ENCODE data around the gene SLC4A1.

SLC4A1 gene

DNA sequence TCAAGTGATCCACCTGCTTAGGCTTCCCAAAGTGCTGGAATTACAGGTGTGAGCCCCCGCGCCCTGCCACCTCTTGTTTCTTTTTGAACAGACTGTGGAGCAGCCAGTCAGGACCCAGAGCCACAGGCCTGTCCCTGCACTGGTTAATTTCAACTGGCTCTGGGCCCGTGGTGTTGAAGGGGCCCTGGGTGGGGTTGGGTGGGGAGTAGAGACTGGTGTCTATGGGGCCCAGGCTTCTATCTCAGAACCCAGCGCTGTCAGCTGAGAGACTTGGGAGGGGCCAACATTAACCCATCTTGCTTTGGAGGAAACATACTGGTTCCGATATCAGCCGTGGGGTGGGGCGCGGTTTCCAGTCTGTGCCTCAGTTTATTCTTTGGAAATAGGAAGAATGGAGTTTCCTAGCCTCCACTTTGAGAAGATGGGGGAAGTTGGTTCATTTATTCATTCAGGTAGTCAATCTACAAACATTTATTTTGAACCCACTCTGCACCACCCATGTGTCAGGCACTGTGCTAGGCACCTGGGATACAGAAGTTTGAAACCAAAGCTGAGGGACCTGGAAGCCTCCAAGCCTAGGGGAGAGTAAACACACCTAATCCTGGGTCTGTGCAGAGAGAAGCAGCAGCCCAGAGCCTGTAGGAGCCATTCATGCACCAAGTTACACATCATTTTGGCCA is 15.5 kb upstream of the SLC4A1 start:
- DNase-seq (ENCODE audit: low read depth), result no peak

DNA sequence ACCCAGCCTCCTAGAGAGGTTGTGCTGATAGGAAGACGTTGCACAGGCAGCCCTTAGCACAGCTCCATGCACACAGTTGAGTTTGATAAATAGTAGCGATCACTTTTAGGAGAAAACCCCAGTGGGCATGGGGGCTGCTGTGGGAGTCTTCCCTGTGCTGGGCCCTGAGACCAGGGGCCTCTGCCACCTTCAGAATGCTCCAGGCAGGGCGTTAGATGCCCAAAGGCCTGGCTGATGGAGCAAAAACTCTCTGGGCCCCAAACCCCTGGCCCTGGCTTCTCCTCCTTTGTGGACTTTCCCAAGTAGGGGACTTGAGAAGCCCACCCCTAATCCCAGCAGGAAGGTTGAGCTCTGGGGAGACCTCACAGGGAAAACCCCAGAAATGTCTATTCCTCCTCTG is 14.3 kb upstream of the SLC4A1 start:
- no peak for DNase-seq (ENCODE audit: low read depth)

DNA sequence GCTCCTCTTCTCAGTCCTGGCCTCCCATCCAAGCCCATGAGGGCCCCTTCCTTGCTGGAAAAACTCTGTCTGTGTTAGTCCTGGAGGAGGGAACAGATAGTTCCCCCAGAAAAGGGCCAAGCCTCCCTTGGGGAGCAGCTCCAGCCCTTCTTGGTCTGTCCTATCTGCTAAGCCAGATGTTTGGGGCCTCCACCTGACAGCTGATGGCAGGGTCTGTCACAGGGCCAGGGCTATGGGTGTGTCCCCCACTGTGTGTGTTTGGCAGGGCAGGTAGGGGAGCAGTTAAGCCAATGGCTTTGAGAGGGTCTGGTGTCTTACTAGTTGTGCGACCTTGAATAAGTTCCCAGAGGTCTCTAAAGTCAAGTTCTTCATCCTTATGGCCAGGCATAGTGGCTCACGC is 13.6 kb upstream of the SLC4A1 start:
- no peak for DNase-seq (ENCODE audit: low read depth)

DNA sequence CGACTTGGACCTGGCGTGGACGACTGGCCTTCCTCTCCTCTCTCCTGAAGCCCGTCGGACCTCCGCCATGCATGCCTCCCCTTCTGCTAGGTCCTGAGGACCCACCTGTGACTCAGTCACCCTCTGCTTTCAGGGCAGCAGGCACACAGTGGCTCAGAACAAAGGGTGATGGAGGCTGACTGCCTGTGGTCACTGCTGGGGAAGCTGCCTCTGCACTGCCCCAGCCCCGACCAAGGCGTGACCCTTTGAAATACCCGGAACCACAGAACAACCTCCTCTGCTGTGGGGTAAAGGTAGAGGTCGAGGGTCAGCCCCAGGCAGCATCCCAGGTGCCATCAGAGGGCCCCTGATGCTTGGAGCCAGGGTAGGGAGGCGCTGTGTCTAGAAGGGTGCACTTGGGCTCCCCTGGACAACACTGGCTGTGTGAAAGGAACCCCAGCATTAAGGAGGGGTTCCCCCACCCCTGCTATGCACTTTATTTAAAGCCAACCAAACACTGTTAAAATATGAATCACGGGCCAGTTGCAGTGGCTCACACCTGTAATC is 12.5 kb upstream of the SLC4A1 start:
- DNase-seq (ENCODE audit: low read depth), result no peak

DNA sequence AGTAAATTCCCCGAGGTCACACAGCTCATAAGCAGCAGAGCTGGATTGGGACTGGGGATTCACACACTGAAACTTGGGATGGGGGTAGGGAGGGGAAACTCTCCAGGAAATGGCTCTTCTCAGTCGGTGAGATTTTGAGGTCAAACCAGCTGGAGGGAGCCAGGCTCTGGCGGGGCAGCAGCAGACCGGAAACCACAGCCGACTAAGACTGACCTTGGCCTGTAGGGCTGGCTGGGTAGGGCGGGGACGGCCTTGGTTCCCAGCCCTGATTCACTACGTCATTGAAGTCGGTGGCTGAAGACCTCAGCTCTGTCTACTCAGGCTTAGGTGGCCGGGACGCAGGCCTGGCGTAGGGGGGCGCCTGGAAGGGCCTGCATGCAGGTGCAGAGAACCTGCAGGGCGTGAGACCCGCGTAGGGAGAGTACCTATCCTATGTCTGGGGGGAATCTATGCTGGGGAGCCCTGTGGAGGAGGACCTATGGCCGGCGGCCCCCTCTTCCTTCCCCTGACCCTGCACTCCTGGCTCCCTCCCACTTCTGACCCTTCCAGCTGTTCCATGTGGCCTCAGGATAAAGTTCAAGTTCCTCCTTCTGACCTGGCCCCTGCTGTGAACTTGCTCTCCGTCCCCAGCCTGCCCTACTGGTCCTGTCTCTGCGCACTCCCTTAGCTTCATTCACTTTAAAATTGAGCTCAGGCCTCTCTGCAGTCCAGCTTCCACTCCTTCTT is 11.9 kb upstream of the SLC4A1 start:
- peak; percentile 31 for DNase-seq (ENCODE audit: low read depth)

- DNase-seq (ENCODE audit: low read depth), result no peak
Measured at GRCh38 chr17:44279346-44279665, 11.4 kb upstream of the SLC4A1 start.

DNA sequence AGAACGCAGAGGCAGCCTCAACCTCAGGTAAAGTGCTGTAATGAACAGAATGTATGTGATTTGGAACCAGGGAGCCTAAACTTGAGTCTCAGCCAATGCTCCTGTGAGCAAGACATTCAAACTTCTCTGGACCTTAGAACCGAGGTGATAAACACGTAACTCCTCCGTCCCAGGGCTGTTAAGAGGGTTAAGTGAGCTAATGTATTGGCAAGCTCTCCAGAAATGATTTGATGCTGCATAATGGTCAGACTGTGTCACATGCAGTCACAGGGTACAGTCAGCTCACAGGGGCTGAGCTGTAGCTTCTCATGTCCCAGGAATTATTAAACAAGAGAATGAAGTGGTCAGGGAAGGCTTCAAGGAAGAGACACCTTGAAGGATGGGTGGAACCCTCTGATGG is 10.0 kb upstream of the SLC4A1 start:
- no peak for DNase-seq (ENCODE audit: low read depth)

DNA sequence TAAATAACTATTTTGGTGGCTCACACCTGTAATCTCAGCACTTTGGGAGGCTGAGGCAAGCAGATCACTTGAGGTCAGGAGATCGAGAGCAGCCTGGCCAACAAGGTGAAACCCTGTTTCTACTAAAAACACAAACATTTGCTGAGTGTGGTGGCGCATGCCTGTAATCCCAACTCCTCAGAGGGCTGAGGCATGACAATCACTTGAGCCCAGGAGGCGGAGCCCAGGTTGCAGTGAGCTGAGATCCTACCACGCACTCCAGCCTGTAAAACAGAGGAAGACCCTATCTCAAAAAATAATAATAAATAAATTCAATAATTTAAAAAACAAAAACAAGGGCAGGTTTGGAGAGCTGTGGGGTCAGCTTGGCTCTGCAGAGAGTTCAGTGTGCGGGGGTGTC is 5.7 kb upstream of the SLC4A1 start:
- no peak for DNase-seq (ENCODE audit: low read depth)

DNA sequence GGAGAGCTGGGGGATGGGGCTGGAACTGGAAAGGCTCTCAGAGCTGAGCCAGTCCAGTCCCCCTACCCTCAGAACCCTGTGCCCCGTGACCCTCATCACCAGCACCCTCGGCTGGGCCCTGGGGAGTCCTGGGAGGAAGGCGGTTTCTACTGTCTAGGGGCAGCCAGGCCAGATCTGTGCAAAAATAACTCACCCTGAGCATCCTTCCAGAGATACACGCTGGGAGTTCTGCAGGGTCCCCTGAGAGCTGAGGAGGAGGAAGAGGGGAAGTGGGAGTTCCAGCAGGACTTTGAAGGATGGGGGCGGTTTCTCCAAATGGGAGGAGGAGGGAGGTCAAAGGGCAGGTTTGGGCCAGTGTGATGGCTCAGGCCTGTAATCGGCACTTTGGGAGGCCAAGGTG is 5.0 kb upstream of the SLC4A1 start:
- DNase-seq (ENCODE audit: low read depth), result no peak

- no peak for DNase-seq (ENCODE audit: low read depth)
Measured at GRCh38 chr17:44272321-44272951, 4.5 kb upstream of the SLC4A1 start.

- no peak for DNase-seq (ENCODE audit: low read depth)
Measured at GRCh38 chr17:44269535-44270240, 1.8 kb upstream of the SLC4A1 start.

- no peak for DNase-seq (ENCODE audit: low read depth)
Measured at GRCh38 chr17:44268709-44269534, 987 bp upstream of the SLC4A1 start.

GRCh38 chr17:44267165-44267455 is 825 bp downstream of the SLC4A1 start:
- DNase-seq (ENCODE audit: low read depth), result no peak

DNA sequence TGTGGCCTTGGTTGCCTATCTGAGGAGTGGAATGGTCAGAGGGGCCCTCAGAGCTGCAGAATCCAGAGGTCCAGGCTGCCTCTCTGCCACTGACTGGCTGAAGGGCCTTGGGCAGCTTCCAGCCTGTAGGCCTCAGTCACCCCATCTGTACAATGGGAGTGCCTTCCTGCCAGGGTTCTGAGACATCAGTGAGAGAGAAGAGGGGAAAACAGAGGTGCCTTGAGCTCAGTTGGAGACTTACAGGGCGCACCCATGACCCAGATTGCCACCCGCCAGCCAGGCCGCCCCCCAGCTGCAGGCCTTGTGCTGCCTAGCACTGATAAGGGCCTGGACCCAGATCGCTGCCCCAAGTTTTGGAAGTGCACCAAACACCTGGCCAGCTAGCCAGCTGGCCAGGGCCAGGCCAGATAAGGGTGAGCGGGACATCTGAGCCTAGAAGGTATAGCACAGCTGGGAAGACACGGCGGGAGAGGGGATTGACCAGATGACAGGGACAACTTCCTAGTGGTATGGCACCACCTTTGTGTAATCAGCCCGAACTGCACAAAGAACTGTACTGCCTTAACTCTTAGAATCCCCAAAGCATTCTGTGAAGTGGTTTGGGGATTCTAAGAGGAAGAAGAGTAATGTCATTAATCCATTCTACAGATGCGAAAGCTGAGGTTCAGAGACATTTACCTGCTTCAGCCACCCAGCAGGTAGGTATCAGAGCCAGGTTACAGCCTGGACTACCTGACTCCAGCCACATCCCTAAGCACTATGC is 1.4 kb downstream of the SLC4A1 start:
- no peak for DNase-seq (ENCODE audit: low read depth)

GRCh38 chr17:44263345-44263902 is 4.5 kb downstream of the SLC4A1 start:
- DNase-seq (ENCODE audit: low read depth), result no peak

- DNase-seq (ENCODE audit: low read depth), result no peak
Measured at GRCh38 chr17:44262654-44263225, 5.2 kb downstream of the SLC4A1 start.

DNA sequence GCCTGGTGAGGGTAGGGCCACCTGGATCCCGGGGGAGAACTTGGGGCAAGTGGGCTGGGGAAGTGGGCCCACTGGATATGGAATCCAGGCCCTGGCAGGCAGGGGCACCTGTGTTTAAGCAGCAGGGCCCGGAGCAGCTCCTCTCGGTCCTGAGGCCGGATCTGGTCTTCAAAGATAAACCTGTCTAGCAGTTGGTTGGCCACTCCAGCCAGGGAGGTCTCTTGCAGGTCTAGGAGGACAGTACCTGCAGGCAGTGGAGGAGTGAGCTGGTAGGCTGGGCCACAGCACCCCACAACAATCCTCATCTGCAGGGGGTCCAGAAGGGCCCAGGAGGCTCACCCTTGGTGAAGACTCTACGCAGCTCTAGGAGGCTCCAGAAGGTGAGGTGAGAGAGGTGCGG is 7.6 kb downstream of the SLC4A1 start:
- DNase-seq (ENCODE audit: low read depth), result no peak

GRCh38 chr17:44258811-44259351 is 9.1 kb downstream of the SLC4A1 start:
- DNase-seq (ENCODE audit: low read depth), result no peak

DNA sequence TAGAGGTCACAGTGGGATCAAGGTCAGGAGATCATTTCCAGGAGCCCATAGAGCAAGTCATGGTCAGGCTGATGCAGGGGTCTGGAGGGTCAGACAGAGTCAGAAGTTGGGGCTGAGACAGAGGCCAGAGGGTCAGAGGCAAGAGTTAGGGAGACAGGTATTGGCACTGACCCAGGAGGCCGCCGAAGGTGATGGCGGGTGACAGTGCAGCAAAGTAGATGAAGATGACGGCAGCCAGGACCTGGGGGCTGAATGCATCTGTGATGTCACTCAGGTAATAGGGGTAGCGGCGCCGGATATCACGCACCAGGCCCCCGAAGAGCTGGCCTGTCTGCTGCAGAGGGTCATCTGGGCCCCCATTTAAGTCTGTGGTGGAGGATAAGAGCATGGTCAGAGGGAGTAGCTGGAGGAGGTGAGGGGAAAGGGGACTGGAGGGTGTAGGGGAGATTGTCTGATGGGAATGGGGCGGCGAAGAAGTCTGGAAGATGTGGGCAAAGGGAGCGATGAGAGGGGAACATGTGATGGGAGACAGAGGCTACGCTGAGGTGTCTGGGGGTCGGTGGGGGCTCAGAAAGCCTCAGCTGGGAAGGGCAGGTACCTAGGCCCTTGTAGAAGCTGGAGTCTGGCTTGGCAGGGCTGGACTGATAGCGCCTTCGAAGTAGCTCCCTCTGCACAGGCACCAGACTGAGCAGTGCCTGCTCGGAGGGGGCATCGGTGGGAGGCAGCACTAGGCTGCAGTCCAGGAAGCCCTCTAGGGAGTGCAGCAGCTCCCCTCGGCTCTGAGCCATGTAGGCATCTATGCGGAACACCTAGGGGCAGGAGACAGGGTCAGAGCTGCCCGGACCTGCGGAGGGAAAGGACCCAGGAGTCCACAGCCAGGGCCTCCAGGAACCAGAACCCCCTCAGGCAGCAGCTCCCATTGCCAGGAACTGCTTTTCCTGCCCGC is 9.8 kb downstream of the SLC4A1 start:
- DNase-seq (ENCODE audit: low read depth), result no peak
